Measurements from ENCODE around the gene TECRL.

- TF ChIP-seq EP300 (IDR thresholded peaks at IDR 0.05) (no peak), POLR2AphosphoS5 (IDR thresholded peaks at IDR 0.05) (no peak), CTCF (IDR thresholded peaks at IDR 0.05) (no peak), POLR2A (IDR thresholded peaks at IDR 0.05) (no peak)
Observed at GRCh38 chr4:64359489-64359888, 49.8 kb downstream of the TECRL start.

All from stomach (tissue), 4 donors.